Mesothelial cell of epicardium (in vitro differentiated cells): ENCODE measurements around the gene TNNI3K. TPM values are rescaled to one million over a fixed set of nuclear protein-coding genes. Genes with fewer than 3 reads are reported as not detected.

Experiments
- DNase-seq, 2 experiments: peaks; one replicate each; pipeline ENCODE4 v3.0.0; 2021; ENCODE audit warnings: low spot score in 2 of 2; ENCODE audit not compliant: unreplicated experiment in 2 of 2
- H3K27ac Mint-ChIP-seq: 2 replicates; pipeline ENCODE4 v1.8.0; 2021; ENCODE audit warnings: mixed read lengths
- H3K27me3 Mint-ChIP-seq: 2 replicates; pipeline ENCODE4 v1.8.0; 2021; ENCODE audit warnings: low read depth, mixed read lengths
- H3K36me3 Mint-ChIP-seq: 2 replicates; pipeline ENCODE4 v1.8.0; 2021; ENCODE audit warnings: mixed read lengths
- H3K4me1 Mint-ChIP-seq: 2 replicates; pipeline ENCODE4 v1.8.0; 2021; ENCODE audit warnings: mixed read lengths
- H3K4me3 Mint-ChIP-seq: 2 replicates; pipeline ENCODE4 v1.8.0; 2021; ENCODE audit warnings: mild to moderate bottlenecking, moderate library complexity, mixed read lengths
- H3K9me3 Mint-ChIP-seq: 2 replicates; pipeline ENCODE4 v1.8.0; 2021; ENCODE audit warnings: mixed read lengths
- CTCF ChIP-seq: fragments of 200-600 bp; sonication (generic); IDR thresholded peaks from one replicate; pipeline ENCODE4 v1.5.0; 2021; ENCODE audit warnings: antibody characterized with exemption; ENCODE audit not compliant: unreplicated experiment
- total RNA-seq: library from RNA; stranded (reverse); gene quantifications from 3 replicates; pipeline ENCODE4 v1.2.1, GENCODE V29; 2021

TNNI3K gene
- total RNA-seq, 1 donor from 2014 or later: 1.5 TPM

GRCh38 chr1:74344387-74344786, 109.2 kb downstream of the TNNI3K start:
- H3K4me1 Mint-ChIP-seq: peaks cover 13% of the 10 kb centered on the region
- H3K27me3 Mint-ChIP-seq: peaks cover 3% of the 10 kb centered on the region
- no peak overlapping the region for H3K4me3 Mint-ChIP-seq
- no peak for DNase-seq
- TF ChIP-seq CTCF: no peak
- no peaks in the 10 kb centered on the region for H3K36me3 Mint-ChIP-seq
- H3K9me3 Mint-ChIP-seq: peaks cover 4% of the 10 kb centered on the region
- no peak overlapping the region for H3K27ac Mint-ChIP-seq

DNA sequence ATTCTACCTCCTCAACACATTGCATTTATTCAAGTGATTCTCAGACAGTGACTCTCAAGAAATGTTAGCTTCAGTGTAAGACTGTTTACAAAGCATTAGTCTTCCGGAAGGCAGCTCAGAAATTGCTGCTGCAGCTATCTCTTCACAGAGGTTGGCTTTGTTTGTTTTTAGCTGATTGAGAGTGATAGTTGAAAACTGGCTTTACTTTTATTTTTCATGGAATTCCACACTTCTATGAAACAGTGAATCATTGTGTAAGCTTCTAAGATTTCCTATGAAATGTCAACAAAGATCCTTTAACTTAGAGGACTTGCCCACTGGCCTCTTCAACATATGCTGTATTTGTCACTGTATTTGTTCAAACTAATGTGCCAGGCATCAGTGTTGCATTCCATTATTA, 121.3 kb downstream of the TNNI3K start:
- Mint-ChIP-seq H3K27ac (no peak overlapping the region), H3K4me3 (no peak overlapping the region), H3K36me3 (no peaks in the 10 kb centered on the region), H3K4me1 (peaks cover 2% of the 10 kb centered on the region), H3K9me3 (peaks cover 3% of the 10 kb centered on the region), H3K27me3 (no peaks in the 10 kb centered on the region)
- TF ChIP-seq CTCF: no peak
- DNase-seq: no peak

GRCh38 chr1:74357150-74357549, 122.0 kb downstream of the TNNI3K start:
- H3K4me1 Mint-ChIP-seq: peaks cover 2% of the 10 kb centered on the region
- H3K27me3 Mint-ChIP-seq: no peaks in the 10 kb centered on the region
- DNase-seq: no peak
- H3K4me3 Mint-ChIP-seq: no peak overlapping the region
- no peaks in the 10 kb centered on the region for H3K9me3 Mint-ChIP-seq
- no peak overlapping the region for H3K27ac Mint-ChIP-seq
- TF ChIP-seq CTCF: no peak
- no peaks in the 10 kb centered on the region for H3K36me3 Mint-ChIP-seq

DNA sequence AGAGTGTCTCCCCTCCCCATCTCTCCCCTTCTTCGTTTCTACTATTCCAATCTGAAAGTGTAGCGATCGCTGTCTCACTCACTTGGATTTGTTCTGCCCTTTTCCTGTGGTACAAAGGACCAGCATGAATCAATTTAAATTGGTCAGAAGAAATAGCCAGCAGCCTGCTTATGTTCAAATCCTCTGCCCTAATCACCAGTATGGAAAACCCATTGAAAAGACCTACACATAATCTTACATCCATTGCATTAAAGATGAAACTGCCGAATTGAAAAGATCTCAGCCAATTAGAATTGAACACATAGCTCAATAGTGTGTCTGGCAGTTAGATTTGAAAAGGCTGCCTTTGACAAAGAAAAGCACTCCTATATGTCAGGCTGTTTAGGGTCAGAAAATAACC, 122.6 kb downstream of the TNNI3K start:
- H3K36me3 Mint-ChIP-seq: no peaks in the 10 kb centered on the region
- H3K9me3 Mint-ChIP-seq: no peaks in the 10 kb centered on the region
- H3K27ac Mint-ChIP-seq: no peak overlapping the region
- no peak for TF ChIP-seq CTCF
- DNase-seq: no peak
- H3K4me1 Mint-ChIP-seq: peaks cover 2% of the 10 kb centered on the region
- H3K27me3 Mint-ChIP-seq: no peaks in the 10 kb centered on the region
- H3K4me3 Mint-ChIP-seq: no peak overlapping the region

DNA sequence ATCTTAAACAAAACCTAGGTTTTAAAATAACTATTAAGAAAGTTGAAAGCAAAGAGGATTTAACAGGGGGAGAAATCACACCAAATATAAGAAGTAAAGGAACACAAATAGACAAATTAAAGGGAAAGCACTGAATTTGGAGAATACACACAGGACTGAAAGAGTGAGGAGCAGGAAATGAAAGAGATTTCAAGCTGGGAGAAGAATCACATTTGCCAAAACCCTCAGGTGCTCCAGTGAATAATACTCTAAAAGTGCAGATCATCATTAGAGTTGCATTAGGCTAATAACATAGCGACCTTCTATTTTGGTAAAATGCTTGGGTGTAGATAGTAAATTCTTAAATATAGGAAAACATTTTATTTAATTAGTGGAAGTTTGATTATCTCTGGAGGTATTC, 127.5 kb downstream of the TNNI3K start:
- no peaks in the 10 kb centered on the region for H3K27me3 Mint-ChIP-seq
- no peak overlapping the region for H3K4me3 Mint-ChIP-seq
- no peaks in the 10 kb centered on the region for H3K36me3 Mint-ChIP-seq
- H3K9me3 Mint-ChIP-seq: peaks cover 7% of the 10 kb centered on the region
- H3K27ac Mint-ChIP-seq: no peak overlapping the region
- TF ChIP-seq CTCF: no peak
- no peak for DNase-seq
- H3K4me1 Mint-ChIP-seq: no peaks in the 10 kb centered on the region

DNA sequence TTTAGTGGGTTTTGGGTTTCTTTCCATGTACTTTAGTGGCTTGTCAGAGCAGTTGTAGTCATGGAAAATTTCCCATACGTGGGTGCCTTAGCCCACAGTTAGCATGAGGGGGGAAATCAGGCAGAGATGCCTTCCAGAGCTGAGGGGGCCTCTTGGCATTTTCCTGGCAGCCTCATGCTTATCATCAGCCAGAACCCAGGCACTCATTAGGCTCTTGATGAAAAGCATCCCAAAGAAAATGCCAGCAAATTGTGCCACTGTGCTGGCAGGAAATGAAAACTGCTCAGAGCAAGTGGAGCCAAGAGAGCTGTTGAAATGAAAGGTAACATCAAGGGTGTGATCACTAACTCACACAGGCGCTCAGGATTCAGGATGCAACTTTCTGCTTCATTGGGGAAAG, 128.0 kb downstream of the TNNI3K start:
- DNase-seq: no peak
- Mint-ChIP-seq H3K27ac (no peak overlapping the region), H3K4me3 (no peak overlapping the region), H3K36me3 (no peaks in the 10 kb centered on the region), H3K27me3 (no peaks in the 10 kb centered on the region), H3K4me1 (no peaks in the 10 kb centered on the region), H3K9me3 (peaks cover 7% of the 10 kb centered on the region)
- no peak for TF ChIP-seq CTCF
